Kidney (tissue), 14 donors: ENCODE measurements around the gene LRRC47. TPM values are rescaled to one million over a fixed set of nuclear protein-coding genes. Genes with fewer than 3 reads are reported as not detected.

Experiments
- DNase-seq, 5 donors: peaks; one replicate each; pipeline ENCODE4 v3.0.0-alpha.2; 2013 to 2020
- FAIRE-seq: peaks from 2 replicates; lab custom pipeline; 2012; peaks lifted over from hg19 to GRCh38; lab: Jason Lieb, UNC
- H3K27ac ChIP-seq, 2 donors: one replicate each; pipeline ENCODE4 v1.7.0; 2013; ENCODE audit warnings: low read depth in 2 of 2, low read length in 2 of 2, inconsistent platforms in 1 of 2
- H3K27me3 ChIP-seq: one replicate; pipeline ENCODE4 v1.7.1; 2013; ENCODE audit warnings: low read length, inconsistent platforms; ENCODE audit not compliant: control insufficient read depth, insufficient read depth
- H3K36me3 ChIP-seq, 3 donors: one replicate each; pipeline versions ENCODE4 v1.7.0 to v1.7.1; 2013; ENCODE audit warnings: low read length in 3 of 3, control low read depth in 1 of 3, inconsistent platforms in 1 of 3; ENCODE audit not compliant: insufficient read depth in 3 of 3, control insufficient read depth in 2 of 3
- H3K4me1 ChIP-seq, 3 donors: one replicate each; pipeline versions ENCODE4 v1.7.0 to v1.7.1; 2013; ENCODE audit warnings: low read length in 3 of 3, inconsistent platforms in 1 of 3, low read depth in 1 of 3; ENCODE audit not compliant: control insufficient read depth in 2 of 3, insufficient read depth in 2 of 3
- H3K4me3 ChIP-seq, 3 donors: one replicate each; pipeline versions ENCODE4 v1.7.0 to v1.8.1; 2013; ENCODE audit warnings: low read length in 3 of 3, control low read depth in 1 of 3, inconsistent platforms in 1 of 3
- H3K9ac ChIP-seq, 3 donors: one replicate each; pipeline versions ENCODE4 v1.7.0 to v1.7.1; 2013; ENCODE audit warnings: low read length in 3 of 3, control low read depth in 1 of 3, inconsistent platforms in 1 of 3
- H3K9me3 ChIP-seq, 3 donors: one replicate each; pipeline versions ENCODE4 v1.7.0 to v1.7.1; 2013; ENCODE audit warnings: low read length in 3 of 3, control low read depth in 1 of 3, inconsistent platforms in 1 of 3; ENCODE audit not compliant: control insufficient read depth in 2 of 3, insufficient read depth in 1 of 3
- CTCF ChIP-seq: IDR thresholded peaks from 3 replicates; pipeline ENCODE4 v1.5.1; 2012; ENCODE audit warnings: mild to moderate bottlenecking, moderate library complexity, borderline replicate concordance; ENCODE audit not compliant: insufficient read depth; ENCODE audit errors: extremely low read depth
- intact Hi-C: fragments of 100-400 bp; cut with DNase I; formaldehyde crosslinking; loops from one replicate; pipeline ENCODE4 v1.11.1; 2022
- polyA plus RNA-seq: library from polyadenylated mRNA; stranded (reverse); fragments of 350-450 nt; fragmentation: Illumina TruSeq; extraction: RNeasy Lipid Tissue Mini Kit (QIAGEN cat#74804); gene quantifications from one replicate; pipeline ENCODE4 v1.2.3, GENCODE V29; 2014; ENCODE audit warnings: low read depth, low replicate concordance; ENCODE audit not compliant: insufficient read depth
- total RNA-seq: library from RNA; stranded (reverse); fragmentation: NEBNext Ultra II Directional; extraction: Animal tissue kit (Norgen Biotek cat#: 25700); gene quantifications from one replicate; pipeline ENCODE4 v1.2.1, GENCODE V29; 2021
- donor health status: control.
- donor health status: control.
- donor health status: control.
- donor health status: control.
- donor health status: control.
- donor health status: DM: yes; HTN: yes; CAD: no.
- donor health status: Normal renal cell carcinoma (clear cell type).

LRRC47 gene
- total and polyA plus RNA-seq, 2 donors from 2014 or later = 28.8 to 42.4 TPM

GRCh38 chr1:3816331-3817137 is 20.2 kb upstream of the LRRC47 start:
- no peak overlapping the region for H3K4me3 ChIP-seq
- peak in 1 of 5 donors; percentile 38 for DNase-seq
- FAIRE-seq = no peak

GRCh38 chr1:3814771-3815561 is 18.7 kb upstream of the LRRC47 start:
- FAIRE-seq = no peak

More at GRCh38 chr1:3816331-3817137, 20.2 kb upstream of the LRRC47 start:
- Histone ChIP-seq H3K36me3 (peaks cover 3 to 16% (median 10%) of the 10 kb centered on the region in 3 donors), H3K27ac (no peak overlapping the region), H3K9me3 (no peaks in the 10 kb centered on the region), H3K27me3 (no peaks in the 10 kb centered on the region), H3K4me1 (peaks cover 0 to 8% (median 4%) of the 10 kb centered on the region in 3 donors), H3K9ac (no peak overlapping the region)
- TF ChIP-seq CTCF = no peak
- intact Hi-C loops = no loop called here

GRCh38 chr1:3814065-3814464 is 17.8 kb upstream of the LRRC47 start:
- FAIRE-seq = no peak
- DNase-seq = peak in 1 of 5 donors; percentile 35

More at GRCh38 chr1:3814771-3815561, 18.7 kb upstream of the LRRC47 start:
- intact Hi-C loops = no loop called here
- TF ChIP-seq CTCF = no peak
- Histone ChIP-seq H3K9ac (no peak overlapping the region), H3K9me3 (no peaks in the 10 kb centered on the region), H3K36me3 (peaks cover 1 to 16% (median 6%) of the 10 kb centered on the region in 3 donors), H3K4me1 (peaks cover 0 to 2% (median 0%) of the 10 kb centered on the region in 3 donors), H3K27ac (no peak overlapping the region), H3K4me3 (no peak overlapping the region), H3K27me3 (no peaks in the 10 kb centered on the region)
- peak in 2 of 5 donors; percentile 21 to 65 for DNase-seq

More at GRCh38 chr1:3814065-3814464, 17.8 kb upstream of the LRRC47 start:
- no peak overlapping the region for H3K27ac ChIP-seq
- intact Hi-C loops = no loop called here
- no peaks in the 10 kb centered on the region for H3K9me3 ChIP-seq
- TF ChIP-seq CTCF = no peak
- H3K4me1 ChIP-seq = peaks cover 0 to 2% (median 0%) of the 10 kb centered on the region in 3 donors
- H3K27me3 ChIP-seq = no peaks in the 10 kb centered on the region
- H3K4me3 ChIP-seq = no peak overlapping the region
- H3K36me3 ChIP-seq = peaks cover 0 to 16% (median 4%) of the 10 kb centered on the region in 3 donors
- H3K9ac ChIP-seq = no peak overlapping the region
